ENCODE data around the gene NMT1.

The NMT1 gene

DNA sequence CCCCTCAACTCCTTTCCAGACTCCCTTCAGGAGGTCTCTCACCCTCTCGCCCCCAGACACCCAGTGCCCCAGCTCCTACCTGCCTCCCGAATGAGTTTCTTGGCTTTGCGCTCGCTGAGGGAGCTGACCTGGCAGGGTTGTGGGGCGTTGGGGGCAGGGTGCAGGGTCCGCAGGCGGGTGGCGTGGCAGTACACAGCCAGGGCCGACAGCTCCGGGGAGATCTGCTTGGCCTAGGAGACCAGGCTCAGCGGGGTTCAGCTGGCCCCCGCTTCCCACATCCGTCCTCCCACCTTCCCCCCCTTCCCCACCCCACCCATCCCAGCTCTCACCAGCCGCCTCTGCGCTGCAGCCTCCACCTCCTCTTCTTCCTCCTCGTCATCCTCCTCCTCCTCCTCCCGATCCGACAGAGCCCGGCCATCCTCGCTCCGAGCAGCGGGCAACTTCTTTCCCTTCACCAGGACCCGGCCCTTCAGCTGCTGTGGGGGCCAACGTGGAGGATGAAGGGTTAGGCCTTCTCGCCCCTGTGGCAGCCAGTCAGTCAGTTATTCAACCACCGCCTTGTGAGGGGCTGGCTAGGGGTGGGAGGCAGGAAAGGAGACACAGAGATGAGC is 54.0 kb downstream of the NMT1 start:
- Histone ChIP-seq H2AFZ (ENCODE audit: low read depth) (no peak overlapping the region), H3K27ac (no peak overlapping the region), H3K4me3 (IDR thresholded peaks at IDR 0.05; ENCODE audit: insufficient read depth, low read depth, low read length) (no peak overlapping the region), H3K79me2 (ENCODE audit: insufficient read depth, low read depth) (no peaks in the 10 kb centered on the region), H3K4me2 (no peak overlapping the region), H4K20me1 (ENCODE audit: insufficient read depth) (no peaks in the 10 kb centered on the region), H3K36me3 (ENCODE audit: insufficient read depth) (no peaks in the 10 kb centered on the region), H3K9ac (no peak overlapping the region), H3K27me3 (ENCODE audit: insufficient read depth, low read depth) (no peaks in the 10 kb centered on the region), H3K4me1 (ENCODE audit: low read depth, poor library complexity, severe bottlenecking) (no peaks in the 10 kb centered on the region)
- TF ChIP-seq, protein P1, sequence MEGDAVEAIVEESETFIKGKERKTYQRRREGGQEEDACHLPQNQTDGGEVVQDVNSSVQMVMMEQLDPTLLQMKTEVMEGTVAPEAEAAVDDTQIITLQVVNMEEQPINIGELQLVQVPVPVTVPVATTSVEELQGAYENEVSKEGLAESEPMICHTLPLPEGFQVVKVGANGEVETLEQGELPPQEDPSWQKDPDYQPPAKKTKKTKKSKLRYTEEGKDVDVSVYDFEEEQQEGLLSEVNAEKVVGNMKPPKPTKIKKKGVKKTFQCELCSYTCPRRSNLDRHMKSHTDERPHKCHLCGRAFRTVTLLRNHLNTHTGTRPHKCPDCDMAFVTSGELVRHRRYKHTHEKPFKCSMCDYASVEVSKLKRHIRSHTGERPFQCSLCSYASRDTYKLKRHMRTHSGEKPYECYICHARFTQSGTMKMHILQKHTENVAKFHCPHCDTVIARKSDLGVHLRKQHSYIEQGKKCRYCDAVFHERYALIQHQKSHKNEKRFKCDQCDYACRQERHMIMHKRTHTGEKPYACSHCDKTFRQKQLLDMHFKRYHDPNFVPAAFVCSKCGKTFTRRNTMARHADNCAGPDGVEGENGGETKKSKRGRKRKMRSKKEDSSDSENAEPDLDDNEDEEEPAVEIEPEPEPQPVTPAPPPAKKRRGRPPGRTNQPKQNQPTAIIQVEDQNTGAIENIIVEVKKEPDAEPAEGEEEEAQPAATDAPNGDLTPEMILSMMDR (conservative IDR thresholded peaks at IDR 0.05; ENCODE audit: low read depth, low read length): no peak

DNA sequence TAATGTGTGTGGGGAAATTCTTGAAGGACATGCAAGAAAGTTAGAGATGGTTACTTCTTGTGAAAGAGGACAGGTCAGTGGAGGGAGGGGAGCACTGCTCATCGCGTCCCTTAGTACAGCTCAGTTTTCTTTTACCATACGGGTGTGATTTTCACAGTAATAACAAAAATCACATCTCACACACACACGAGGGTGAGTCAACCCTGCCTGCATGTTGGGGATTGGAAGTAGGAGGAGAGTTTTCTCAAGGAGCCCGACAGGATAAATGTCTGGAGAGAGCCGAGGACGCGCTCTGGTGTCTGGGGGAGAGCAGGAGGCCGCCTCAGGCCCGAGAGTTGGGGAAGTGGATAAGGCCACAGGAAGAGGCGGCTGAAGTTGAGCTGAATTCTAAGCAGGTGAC is 54.8 kb downstream of the NMT1 start:
- Histone ChIP-seq H3K27me3 (ENCODE audit: insufficient read depth, low read depth) (no peaks in the 10 kb centered on the region), H3K4me3 (IDR thresholded peaks at IDR 0.05; ENCODE audit: insufficient read depth, low read depth, low read length) (no peak overlapping the region), H3K9ac (no peak overlapping the region), H3K79me2 (ENCODE audit: insufficient read depth, low read depth) (no peaks in the 10 kb centered on the region), H3K27ac (no peak overlapping the region), H3K4me1 (ENCODE audit: low read depth, poor library complexity, severe bottlenecking) (no peaks in the 10 kb centered on the region), H3K4me2 (no peak overlapping the region), H4K20me1 (ENCODE audit: insufficient read depth) (no peaks in the 10 kb centered on the region), H2AFZ (ENCODE audit: low read depth) (no peak overlapping the region), H3K36me3 (ENCODE audit: insufficient read depth) (no peaks in the 10 kb centered on the region)
- TF ChIP-seq, protein P1 (conservative IDR thresholded peaks at IDR 0.05; ENCODE audit: low read depth, low read length): no peak

DNA sequence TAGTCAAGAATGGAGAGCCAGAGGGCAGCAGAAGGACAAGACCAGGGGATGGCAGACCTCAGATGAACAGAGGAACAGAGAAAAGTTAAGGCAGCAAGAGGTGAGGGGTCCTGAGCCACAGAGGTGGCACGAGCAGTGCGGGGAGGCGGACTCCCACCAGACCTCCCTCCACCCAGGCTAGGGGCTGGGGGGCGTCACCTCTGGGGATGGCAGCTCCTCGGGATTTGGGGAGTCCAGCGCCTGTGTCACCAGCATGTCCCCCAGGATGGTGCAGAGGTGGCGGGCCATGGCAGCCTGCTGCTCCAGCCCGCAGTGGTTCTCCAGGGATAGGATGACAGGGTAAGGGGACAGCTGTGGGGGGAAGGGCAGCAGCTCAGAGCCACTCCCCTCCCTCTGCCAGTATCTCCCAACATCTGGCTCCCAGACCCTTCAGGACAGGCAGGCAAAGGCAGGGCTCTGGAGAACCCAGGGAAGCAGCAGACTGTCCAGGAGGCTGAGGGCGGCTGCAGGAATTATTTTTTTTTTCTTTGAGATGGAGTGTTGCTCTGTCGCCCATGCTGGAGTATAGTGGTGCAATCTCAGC is 55.4 kb downstream of the NMT1 start:
- Histone ChIP-seq H3K27ac (no peak overlapping the region), H3K4me1 (ENCODE audit: low read depth, poor library complexity, severe bottlenecking) (no peaks in the 10 kb centered on the region), H4K20me1 (ENCODE audit: insufficient read depth) (no peaks in the 10 kb centered on the region), H3K27me3 (ENCODE audit: insufficient read depth, low read depth) (no peaks in the 10 kb centered on the region), H3K4me2 (no peak overlapping the region), H3K79me2 (ENCODE audit: insufficient read depth, low read depth) (no peaks in the 10 kb centered on the region), H2AFZ (ENCODE audit: low read depth) (no peak overlapping the region), H3K9ac (no peak overlapping the region), H3K36me3 (ENCODE audit: insufficient read depth) (no peaks in the 10 kb centered on the region), H3K4me3 (IDR thresholded peaks at IDR 0.05; ENCODE audit: insufficient read depth, low read depth, low read length) (no peak overlapping the region)
- TF ChIP-seq, protein P1 (conservative IDR thresholded peaks at IDR 0.05; ENCODE audit: low read depth, low read length): no peak

DNA sequence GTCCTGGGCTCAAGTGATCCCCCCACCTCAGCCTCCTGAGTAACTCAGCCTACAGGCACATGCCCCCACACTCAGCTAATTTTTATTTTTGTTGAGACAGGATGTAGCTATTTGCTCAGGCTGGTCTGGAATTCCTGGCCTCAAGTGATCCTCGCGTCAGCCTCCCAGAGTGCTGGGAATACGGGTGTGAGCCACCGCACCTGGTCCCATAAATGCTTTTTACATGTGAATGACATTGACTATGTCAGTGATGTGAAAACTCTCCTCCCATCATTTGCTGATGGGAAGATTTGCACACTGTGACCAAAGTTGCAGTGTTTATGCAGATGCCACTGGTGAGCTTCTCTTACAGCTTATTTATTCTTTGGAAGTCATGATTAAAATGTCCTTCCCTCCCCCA is 56.2 kb downstream of the NMT1 start:
- Histone ChIP-seq H3K27me3 (ENCODE audit: insufficient read depth, low read depth) (no peaks in the 10 kb centered on the region), H3K4me2 (no peak overlapping the region), H3K9ac (no peak overlapping the region), H3K4me3 (IDR thresholded peaks at IDR 0.05; ENCODE audit: insufficient read depth, low read depth, low read length) (no peak overlapping the region), H3K36me3 (ENCODE audit: insufficient read depth) (no peaks in the 10 kb centered on the region), H2AFZ (ENCODE audit: low read depth) (no peak overlapping the region), H3K27ac (no peak overlapping the region), H4K20me1 (ENCODE audit: insufficient read depth) (no peaks in the 10 kb centered on the region), H3K79me2 (ENCODE audit: insufficient read depth, low read depth) (no peaks in the 10 kb centered on the region), H3K4me1 (ENCODE audit: low read depth, poor library complexity, severe bottlenecking) (no peaks in the 10 kb centered on the region)
- TF ChIP-seq, protein P1 (conservative IDR thresholded peaks at IDR 0.05; ENCODE audit: low read depth, low read length): no peak
